SKM-1 treated with dmso at 0.1 percent for 144 hours (cell line): ENCODE measurements around the gene ZNF497.
"Not testable (repeated sequence)": the region's sequence is repeated elsewhere in the genome, so short reads cannot be mapped to it uniquely, and the experiment has no call there.

Experiments used
- DNase-seq: peaks from one replicate; lab custom pipeline; 2025; ENCODE audit not compliant: unreplicated experiment; lab: John Stamatoyannopoulos, UW

The ZNF497 gene

GRCh38 chr19:58350001-58350861 lies 12.3 kb downstream of the ZNF497 start:
- no peak for DNase-seq

GRCh38 chr19:58349590-58349989 lies 13.0 kb downstream of the ZNF497 start:
- no peak for DNase-seq

GRCh38 chr19:58348080-58348479 lies 14.5 kb downstream of the ZNF497 start:
- DNase-seq: not testable (repeated sequence)

- peak; percentile 27 for DNase-seq
Observed at GRCh38 chr19:58346961-58347929, 15.3 kb downstream of the ZNF497 start.

GRCh38 chr19:58345558-58345957 lies 17.0 kb downstream of the ZNF497 start:
- no peak for DNase-seq

GRCh38 chr19:58338825-58339558 lies 23.6 kb downstream of the ZNF497 start:
- no peak for DNase-seq

GRCh38 chr19:58338336-58338735 lies 24.2 kb downstream of the ZNF497 start:
- DNase-seq: no peak

- DNase-seq: no peak
Observed at GRCh38 chr19:58336820-58337219, 25.7 kb downstream of the ZNF497 start.

GRCh38 chr19:58336216-58336615 lies 26.3 kb downstream of the ZNF497 start:
- no peak for DNase-seq

GRCh38 chr19:58335630-58336029 lies 26.9 kb downstream of the ZNF497 start:
- no peak for DNase-seq

GRCh38 chr19:58334691-58335249 lies 27.8 kb downstream of the ZNF497 start:
- DNase-seq: no peak

GRCh38 chr19:58332697-58333096 lies 29.9 kb downstream of the ZNF497 start:
- DNase-seq: no peak

GRCh38 chr19:58330458-58330857 lies 32.1 kb downstream of the ZNF497 start:
- DNase-seq: no peak

- no peak for DNase-seq
Observed at GRCh38 chr19:58328999-58329398, 33.6 kb downstream of the ZNF497 start.

GRCh38 chr19:58326914-58327726 lies 35.4 kb downstream of the ZNF497 start, which contains the start of gene ZSCAN22:
TSS of gene ZSCAN22 (plus strand) at chr19:58326994. CDS start at chr19:58334803, 7,809 bp downstream.
- DNase-seq: peak; percentile 77

- no peak for DNase-seq
Observed at GRCh38 chr19:58326501-58326913, 36.0 kb downstream of the ZNF497 start.

GRCh38 chr19:58325311-58326022 lies 37.1 kb downstream of the ZNF497 start:
- DNase-seq: no peak

GRCh38 chr19:58319241-58319640 lies 43.3 kb downstream of the ZNF497 start:
- no peak for DNase-seq

GRCh38 chr19:58318297-58318696 lies 44.3 kb downstream of the ZNF497 start:
- no peak for DNase-seq
